Non-pigmented ciliary epithelial cell (primary cell): ENCODE measurements around the gene ARHGEF26.
"Not testable (repeated sequence)": the region's sequence is repeated elsewhere in the genome, so short reads cannot be mapped to it uniquely, and the experiment has no call there.

ENCODE experiments used
- DNase-seq: peaks from one replicate; pipeline ENCODE4 v3.0.0-alpha.2; 2010; ENCODE audit warnings: low read depth

The ARHGEF26 gene

DNA sequence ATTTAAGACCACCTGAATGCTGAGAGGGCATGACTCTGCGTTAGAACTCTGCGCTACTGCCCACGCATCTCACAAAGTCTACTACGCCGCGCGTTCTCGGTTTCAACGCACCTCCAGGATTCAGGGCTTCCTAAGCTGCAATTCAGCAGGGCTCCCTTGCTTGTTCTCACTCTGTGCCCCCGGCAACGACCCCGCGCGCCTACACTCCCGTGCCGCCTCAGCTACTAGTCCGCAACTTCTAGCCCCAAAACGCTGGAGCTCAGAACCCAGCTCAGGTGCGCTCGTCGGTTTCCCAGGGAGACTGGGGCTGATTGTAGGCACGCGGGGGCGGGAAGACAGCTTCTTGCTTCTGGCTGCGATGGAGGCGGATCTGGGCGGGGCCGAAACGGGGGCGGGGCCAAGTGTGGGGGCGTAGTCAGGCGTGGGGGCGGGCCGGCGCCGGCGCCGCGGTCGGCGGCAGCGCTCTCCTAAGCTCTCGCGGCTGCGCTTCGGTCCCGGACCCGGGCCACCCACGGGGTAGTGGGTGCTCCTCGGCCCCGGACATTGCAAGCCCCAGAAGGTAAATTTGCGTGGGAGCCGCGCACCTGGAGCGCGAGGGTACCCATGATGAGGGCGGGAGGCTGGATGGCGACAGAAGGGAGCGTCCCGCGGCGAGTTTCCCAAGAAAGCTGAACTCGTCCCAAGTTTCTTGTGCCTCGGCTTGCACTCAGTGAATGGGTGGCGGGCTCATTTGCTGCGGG, at the start of gene ARHGEF26:
TSS of gene ARHGEF26 (plus strand) at position 430 of the 740 bp plus-strand sequence. CDS start 603 bp downstream, outside the sequence.
- no peak for DNase-seq

- no peak for DNase-seq
Measured at GRCh38 chr3:154074966-154075365, 46.2 kb upstream of the ARHGEF26 start.

DNA sequence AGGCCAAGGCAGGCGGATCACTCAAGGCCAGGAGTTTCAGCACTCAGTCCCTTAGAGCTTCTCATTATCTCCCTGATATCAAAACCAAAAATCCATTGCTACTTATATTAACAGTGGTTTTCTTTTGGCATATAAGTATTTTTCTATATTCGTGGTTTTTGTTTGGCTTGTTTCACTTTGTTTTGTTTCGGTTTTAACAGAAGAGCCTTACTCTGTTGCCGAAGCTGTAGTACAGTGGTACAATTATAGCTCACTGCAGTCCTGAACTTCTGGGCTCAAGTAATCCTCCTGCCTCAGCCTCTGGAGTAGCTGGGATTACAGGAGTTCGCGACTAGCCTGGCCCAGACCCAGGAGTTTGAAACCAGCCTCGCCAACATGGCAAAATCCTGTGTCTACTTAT, 42.5 kb upstream of the ARHGEF26 start:
- DNase-seq, result no peak

DNA sequence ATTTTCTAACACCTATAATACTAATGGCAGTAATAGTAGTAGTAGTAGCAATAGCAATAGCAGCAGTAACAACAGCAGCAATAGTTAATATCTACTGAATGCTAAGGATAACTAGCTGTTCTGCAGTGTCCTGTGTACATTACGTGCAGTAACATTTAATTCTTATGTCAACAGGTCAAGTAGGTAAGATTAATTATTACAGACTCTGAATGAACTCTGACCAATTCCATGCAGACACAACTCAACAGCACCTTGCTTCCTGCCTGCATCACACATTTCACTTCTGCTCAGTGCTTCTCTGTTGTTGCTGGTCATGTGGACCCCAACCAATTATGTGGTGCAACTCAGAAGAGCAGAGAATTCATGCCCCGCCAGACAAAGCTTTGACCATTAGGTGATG, 39.9 kb upstream of the ARHGEF26 start:
- no peak for DNase-seq

DNA sequence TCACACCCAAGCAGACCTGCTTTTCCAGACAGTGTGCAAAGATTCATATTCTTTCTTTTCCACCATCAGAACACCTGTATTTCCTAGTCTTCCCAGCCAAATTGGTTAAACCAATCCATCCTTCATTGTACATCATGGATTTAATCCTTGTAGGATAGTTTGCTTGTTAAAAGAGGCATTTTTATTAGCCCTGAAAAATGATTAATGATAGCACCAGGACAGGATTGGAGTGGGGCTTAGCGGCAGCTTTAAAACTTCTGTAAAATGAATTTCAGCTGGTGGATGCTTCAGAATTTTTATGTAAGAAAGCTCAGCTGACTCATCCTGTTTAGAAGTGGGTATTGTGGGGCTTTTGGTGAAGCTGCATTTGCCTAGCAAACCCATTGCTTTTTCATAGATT, 36.1 kb upstream of the ARHGEF26 start:
- DNase-seq, result no peak

DNA sequence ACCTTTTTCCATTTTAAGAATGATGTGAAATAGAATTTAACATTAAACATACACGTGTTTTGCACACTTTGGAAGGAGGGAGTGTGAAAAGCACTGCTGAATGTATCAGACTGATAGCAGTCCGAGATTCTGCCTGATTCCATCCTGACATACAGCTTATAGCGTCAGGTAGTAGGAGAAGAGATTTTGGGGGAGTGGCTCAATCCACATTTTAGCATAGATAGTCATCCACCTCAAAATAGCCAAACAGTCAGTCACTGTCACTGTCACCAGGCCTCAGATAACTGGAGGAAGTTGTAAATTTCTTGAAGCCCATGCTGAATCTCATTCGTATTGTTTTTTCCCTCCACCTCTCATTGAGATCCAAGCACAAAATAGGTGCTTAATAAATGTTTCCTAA, 35.4 kb upstream of the ARHGEF26 start:
- DNase-seq, result no peak

- DNase-seq, result no peak
Measured at GRCh38 chr3:154086286-154086685, 34.9 kb upstream of the ARHGEF26 start.

DNA sequence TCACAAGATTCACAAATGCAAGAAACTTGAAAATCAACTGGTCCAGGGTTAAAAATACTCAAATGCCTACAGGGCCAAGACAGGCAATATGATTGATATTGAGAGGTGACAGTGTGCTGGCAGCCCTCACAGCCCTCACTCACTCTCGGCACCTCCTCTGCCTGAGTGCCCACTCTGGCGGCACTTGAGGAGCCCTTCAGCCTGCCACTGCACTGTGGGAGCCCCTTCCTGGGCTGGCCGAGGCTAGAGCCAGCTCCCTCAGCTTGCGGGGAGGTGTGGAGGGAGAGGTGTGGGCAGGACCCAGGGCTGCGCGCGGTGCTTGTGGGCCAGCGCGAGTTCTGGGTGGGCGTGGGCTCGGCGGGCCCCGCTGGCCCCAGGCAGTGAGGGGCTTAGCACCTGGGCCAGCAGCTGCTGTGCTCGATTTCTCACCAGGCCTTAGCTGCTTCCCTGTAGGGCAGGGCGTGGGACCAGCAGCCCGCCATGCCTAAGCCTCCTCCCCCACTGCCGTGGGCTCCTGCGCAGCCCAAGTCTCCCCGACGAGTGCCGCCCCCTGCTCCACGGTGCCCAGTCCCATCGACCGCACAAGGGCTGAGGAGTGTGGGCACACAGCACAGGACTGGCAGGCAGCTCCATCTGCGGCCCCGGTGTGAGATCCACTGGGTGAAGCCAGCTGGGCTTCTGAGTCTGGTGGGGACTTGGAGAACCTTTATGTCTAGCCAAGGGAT, 33.3 kb upstream of the ARHGEF26 start:
- DNase-seq, result not testable (repeated sequence)

DNA sequence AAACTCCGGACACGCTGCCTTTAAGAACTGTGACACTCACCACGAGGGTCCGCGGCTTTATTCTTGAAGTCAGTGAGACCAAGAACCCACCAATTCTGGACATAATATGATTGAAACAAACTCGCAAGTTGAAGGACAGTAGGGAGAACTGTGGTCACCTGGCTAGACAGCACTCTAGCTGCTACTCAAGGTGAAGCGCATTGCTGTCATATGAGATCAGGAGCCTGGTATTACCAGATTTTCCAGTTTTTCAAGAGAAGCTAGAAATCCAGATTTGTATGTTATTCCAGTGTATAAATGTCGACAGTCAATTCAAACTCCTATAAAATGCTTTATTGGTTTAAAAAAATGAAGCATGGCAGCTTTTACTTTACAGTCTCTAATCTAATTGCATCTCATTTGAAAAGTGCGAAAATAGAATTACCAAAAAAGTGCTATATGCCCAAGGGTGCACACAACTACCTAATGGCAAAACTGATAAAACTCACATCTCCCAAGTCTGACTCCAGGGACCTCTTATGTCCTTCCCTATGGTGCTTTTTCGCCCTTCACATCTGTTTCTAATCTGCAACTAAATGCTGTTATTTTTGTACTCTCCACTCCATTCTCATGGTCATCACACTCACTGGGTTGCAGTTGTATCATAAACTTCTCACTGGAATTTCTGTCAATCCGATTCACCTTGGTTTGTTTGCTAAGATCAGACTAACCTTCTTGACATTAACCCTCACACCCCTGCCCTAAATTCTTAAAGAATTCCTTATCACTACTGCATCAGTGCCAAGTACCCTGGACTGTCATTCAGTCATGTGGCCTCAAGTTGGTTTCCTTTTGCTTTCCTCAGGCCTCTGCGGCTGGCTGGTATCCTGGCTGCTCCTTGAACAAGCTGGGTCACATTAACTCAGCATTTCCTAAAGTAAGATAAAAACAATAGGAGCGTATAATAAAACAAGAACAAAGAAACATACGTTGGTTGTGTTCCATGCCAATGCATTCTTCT, 31.5 kb upstream of the ARHGEF26 start:
- no peak for DNase-seq

GRCh38 chr3:154094051-154094450, 27.1 kb upstream of the ARHGEF26 start:
- DNase-seq, result no peak

DNA sequence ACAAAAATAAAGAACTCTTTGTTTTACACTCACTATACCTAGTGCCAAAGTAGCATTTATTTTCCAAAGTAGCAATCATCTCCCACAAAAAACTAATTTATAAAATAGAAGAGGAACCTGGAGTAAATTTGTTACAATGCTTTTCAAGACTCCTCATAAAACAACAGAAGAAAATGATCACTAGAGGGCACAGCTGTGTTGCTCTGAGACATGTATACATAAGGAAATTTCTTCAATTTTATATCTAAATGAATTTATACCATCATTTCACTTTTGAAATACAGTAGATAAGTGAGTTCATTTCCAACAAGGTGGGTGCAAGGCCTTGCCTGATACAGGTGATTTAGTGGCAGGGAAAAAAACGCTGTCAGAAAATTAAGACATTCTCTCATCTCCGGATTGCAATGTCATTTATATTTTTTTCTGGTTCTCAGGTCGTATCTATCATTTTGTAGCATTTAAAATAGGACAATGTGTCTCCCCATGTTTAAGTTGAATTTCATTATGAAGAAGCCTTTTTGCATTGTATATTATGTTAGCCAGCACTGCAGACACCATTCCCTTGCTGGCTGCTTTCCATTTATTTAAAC, 25.3 kb upstream of the ARHGEF26 start:
- peak; percentile 18 for DNase-seq

- DNase-seq, result no peak
Measured at GRCh38 chr3:154098376-154098775, 22.8 kb upstream of the ARHGEF26 start.

DNA sequence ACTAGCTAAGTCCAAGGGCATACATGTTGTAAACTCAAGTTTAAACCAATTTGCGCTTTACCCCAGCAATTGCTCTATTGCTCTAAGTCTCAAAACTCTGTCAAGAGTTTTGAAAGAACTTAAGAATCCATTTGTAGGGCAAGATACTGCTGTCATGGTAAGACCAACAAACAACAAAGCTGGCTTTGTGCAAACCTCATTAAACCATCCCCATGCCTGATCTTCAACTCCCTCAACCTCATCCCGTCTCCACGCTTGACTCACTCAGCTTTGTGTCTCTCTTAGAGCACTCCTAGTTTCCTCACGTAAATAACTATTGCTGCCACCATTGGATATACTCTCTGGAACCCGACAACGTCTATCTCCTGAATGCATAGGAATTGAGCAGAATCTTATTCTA, 20.6 kb upstream of the ARHGEF26 start:
- no peak for DNase-seq

DNA sequence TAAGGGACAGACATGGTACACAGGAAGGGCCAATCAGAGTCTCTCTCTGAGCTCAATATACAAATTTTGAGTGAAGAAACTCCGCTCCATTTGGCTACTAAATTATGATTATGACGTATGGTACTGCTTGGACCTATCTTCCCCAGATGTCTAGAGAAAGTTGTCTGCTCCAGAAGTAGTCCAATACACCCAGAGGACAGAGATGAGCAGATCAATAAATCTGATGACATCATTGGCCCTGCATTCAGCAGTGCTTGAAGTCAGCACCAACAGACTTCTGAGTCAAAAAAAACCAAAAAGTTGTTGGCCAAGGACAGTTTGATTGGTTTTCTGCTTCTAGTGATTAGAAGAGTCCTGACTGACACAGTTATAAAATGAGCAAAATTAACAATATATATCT, 19.9 kb upstream of the ARHGEF26 start:
- DNase-seq, result no peak

- no peak for DNase-seq
Measured at GRCh38 chr3:154102225-154102624, 19.0 kb upstream of the ARHGEF26 start.

DNA sequence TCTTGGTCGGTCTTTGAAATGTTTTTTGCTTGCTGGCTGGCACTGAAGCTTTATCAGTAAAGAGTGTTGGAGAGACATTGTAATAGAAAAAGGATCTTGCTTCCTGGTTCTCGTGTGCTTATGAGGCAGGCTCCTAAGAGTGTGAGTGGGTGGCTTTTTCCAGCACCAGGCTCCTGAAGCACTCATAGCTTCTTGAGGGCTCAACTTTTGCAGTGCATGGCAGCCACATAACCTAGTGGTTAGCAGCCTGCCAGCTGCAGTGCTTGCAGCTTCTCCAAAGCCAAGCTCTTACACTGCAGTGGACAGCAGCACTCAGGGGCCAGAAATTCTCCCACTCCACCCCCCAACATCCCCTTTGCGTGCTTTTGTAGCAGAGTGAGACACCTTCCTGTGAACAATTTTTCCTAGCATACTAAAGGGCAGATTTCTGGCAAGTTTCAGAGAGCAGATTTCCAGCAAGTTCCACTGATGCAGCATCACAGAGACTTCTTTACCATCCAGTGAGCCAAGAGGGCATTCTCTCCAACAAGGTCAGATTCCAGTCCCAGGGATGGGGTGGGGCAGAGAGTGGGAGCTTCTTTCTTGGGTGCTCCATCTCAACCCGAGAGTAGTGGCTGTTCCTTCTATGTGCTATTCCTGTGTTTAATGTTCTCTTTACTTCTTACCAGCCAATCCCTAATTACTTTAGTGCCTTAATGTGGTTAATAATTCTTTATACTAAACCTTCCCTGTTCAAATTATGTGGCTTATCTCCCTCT, 15.8 kb upstream of the ARHGEF26 start:
- DNase-seq, result no peak

DNA sequence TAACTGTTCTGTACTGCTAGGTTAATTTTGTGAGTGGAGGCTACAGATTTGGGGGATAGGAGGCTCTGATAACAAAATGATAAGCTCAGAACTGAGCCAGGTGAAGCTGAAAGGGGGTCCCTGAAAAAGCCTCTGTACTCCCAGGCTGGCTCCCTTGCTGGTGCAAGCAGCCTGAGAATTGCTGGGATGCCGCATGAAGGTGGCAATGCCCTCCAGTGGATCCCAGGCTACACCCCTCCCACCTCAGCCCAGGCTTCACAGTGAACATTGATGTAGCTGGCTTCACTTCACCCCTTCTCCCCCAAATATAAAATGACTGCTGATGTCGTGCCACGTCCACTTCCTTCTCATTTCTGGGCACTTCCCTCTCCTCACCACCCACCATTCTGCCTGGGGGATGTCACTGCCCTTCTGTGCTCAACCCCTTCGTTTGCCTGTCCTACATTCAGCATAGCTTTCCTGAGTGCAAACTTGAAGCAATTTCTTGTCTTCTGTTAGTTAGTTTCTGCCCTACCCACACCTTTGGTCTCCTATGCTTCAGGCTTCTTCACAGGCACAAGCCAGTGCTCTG, 9.7 kb upstream of the ARHGEF26 start:
- no peak for DNase-seq

DNA sequence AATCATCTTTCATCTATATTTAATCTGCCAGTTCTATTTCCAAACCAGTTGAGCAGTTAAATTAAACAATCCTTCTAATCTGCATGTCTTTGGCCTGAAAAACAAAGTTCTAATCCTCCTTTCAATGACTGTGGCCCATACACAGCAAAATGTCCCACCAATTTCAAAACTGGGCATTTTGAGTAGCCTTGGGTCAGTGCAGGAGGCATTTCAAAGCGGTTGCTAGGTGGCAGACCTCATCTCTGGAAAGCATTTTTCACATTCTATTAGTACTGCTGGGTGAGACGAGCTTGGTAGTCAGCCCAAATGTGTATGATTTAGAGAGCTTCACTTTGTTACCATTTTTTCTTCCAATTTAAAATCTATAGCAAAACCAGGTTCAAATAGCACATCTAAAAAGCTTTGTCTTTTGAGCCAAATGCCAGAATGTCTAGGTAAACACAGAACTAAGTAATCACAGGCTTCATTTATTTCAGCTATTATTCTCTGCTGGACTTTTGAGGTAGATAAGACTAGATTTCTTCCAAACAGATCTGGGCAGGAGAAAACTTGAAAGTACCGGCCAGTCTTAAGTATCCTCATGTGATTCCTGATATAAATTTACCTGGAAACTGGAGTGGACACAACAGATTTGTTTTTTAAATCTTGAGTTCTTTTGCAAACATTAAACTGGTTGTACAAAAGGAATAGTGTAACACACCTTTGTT, 8.9 kb upstream of the ARHGEF26 start:
- DNase-seq, result no peak

DNA sequence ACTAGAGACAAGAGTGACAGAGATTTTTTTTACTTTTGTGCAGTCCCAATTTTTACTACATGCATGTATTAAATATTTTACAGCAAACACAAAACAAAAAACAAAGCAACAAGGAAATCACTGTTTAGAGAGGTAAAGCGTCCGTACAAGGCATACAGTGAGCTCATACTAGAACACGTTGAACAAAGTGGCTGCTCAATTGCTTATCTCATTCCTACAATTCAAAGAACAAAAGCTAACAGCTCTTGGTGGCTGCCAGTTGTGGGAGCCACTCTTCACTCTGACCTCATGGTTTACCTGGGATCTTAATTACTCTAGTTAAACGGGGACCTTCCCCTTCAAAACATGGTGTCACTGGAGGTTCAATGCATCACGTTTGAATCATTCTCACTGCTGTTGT, 7.6 kb upstream of the ARHGEF26 start:
- no peak for DNase-seq

DNA sequence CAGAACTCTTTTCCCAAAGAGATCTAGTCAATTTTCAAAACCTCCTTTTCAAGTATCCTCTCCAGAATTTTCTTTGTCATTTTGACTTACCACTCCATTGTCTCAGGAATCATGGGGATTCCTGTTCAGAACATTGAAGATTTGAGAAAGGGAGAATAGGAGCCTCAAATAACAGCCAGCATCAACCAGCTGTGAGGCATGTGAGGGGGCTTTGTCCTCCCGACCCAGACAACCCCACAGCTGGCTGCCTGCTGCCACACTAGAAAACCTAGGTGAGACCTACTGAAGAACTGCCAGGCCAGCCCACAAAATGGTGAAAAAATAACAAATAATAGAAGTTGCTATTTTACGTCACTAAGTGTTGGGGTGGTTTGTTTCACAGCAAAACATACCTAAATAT, 5.9 kb upstream of the ARHGEF26 start:
- DNase-seq, result no peak
